GM18505 (cell line): Measurements from ENCODE around the gene COLEC12.
A peak's percentile ranks its signal among the peaks of the same experiment; 100 is the strongest.
"Not testable (repeated sequence)": the region's sequence is repeated elsewhere in the genome, so short reads cannot be mapped to it uniquely, and the experiment has no call there.

Experiments
- ATAC-seq: cut with Tn5 transposase; IDR thresholded peaks from one replicate; pipeline ENCODE4 v1.9.1; 2021; ENCODE audit not compliant: unreplicated experiment
- POLR2A ChIP-seq: IDR thresholded peaks from 4 replicates; pipeline ENCODE4 v1.6.1; 2011; ENCODE audit warnings: borderline replicate concordance; ENCODE audit not compliant: insufficient read depth, insufficient read length; ENCODE audit errors: extremely low read depth

The COLEC12 gene

GRCh38 chr18:292271-292670 is 208.2 kb downstream of the COLEC12 start:
- TF ChIP-seq POLR2A: no peak
- ATAC-seq: no peak

- ATAC-seq: not testable (repeated sequence)
Measured at GRCh38 chr18:289970-290369, 210.5 kb downstream of the COLEC12 start.

GRCh38 chr18:289026-289425 is 211.5 kb downstream of the COLEC12 start:
- ATAC-seq: no peak

GRCh38 chr18:286515-287310 is 213.8 kb downstream of the COLEC12 start:
- no peak for ATAC-seq
- TF ChIP-seq POLR2A: no peak

More at GRCh38 chr18:289026-289425, 211.5 kb downstream of the COLEC12 start:
- no peak for TF ChIP-seq POLR2A

GRCh38 chr18:285817-286216 is 214.7 kb downstream of the COLEC12 start:
- no peak for TF ChIP-seq POLR2A
- ATAC-seq: no peak

- ATAC-seq: no peak
- TF ChIP-seq POLR2A: no peak
Measured at GRCh38 chr18:275486-275885, 225.0 kb downstream of the COLEC12 start.

GRCh38 chr18:274313-274712 is 226.2 kb downstream of the COLEC12 start:
- no peak for TF ChIP-seq POLR2A
- no peak for ATAC-seq

- ATAC-seq: no peak
- no peak for TF ChIP-seq POLR2A
Measured at GRCh38 chr18:273525-273924, 227.0 kb downstream of the COLEC12 start.

GRCh38 chr18:272650-273049 is 227.9 kb downstream of the COLEC12 start:
- TF ChIP-seq POLR2A: no peak
- no peak for ATAC-seq

GRCh38 chr18:269480-270095 is 230.9 kb downstream of the COLEC12 start:
- no peak for ATAC-seq
- no peak for TF ChIP-seq POLR2A

GRCh38 chr18:267688-268552 is 232.6 kb downstream of the COLEC12 start, which contains the start of gene THOC1:
Gene THOC1, minus strand, starts transcription at chr18:268047. Its CDS starts 28 bp downstream, at chr18:268019.
- peak; percentile 87 for ATAC-seq
- TF ChIP-seq POLR2A: peak; percentile 91

- no peak for TF ChIP-seq POLR2A
- no peak for ATAC-seq
Measured at GRCh38 chr18:267380-267687, 233.2 kb downstream of the COLEC12 start.
